ENCODE results near the gene SCTR.

Gene SCTR

GRCh38 chr2:119523952-119524694 is at the start of gene SCTR:
SCTR (minus strand) TSS chr2:119524483; CDS start chr2:119524226, 257 bp downstream.
- Histone ChIP-seq H3K9ac (ENCODE audit: low read depth, low read length) (0 out of 2 replicates have a peak within 1 kb of the TSS, but pooled peaks have one; percentile 4), H3K27me3 (ENCODE audit: control insufficient read depth, insufficient read depth, low read length) (peaks cover 65% of the 10 kb centered on the region), H3K27ac (ENCODE audit: low read depth, low read length) (no peak within 1 kb of the TSS), H3K4me1 (ENCODE audit: control insufficient read depth, insufficient read depth, low read length) (peaks cover 20% of the 10 kb centered on the region), H3K9me3 (ENCODE audit: control insufficient read depth, insufficient read depth, low read length) (no peaks in the 10 kb centered on the region), H3K36me3 (ENCODE audit: control insufficient read depth, insufficient read depth, low read length) (no peaks in the 10 kb centered on the region), H3K4me3 (ENCODE audit: low read depth, low read length) (peak within 1 kb of the TSS; percentile 66)

- no peaks in the 10 kb centered on the region for H3K4me1 ChIP-seq (ENCODE audit: control insufficient read depth, insufficient read depth, low read length)
- H3K4me3 ChIP-seq (ENCODE audit: low read depth, low read length), result no peak overlapping the region
- H3K9me3 ChIP-seq (ENCODE audit: control insufficient read depth, insufficient read depth, low read length), result no peaks in the 10 kb centered on the region
- H3K36me3 ChIP-seq (ENCODE audit: control insufficient read depth, insufficient read depth, low read length), result no peaks in the 10 kb centered on the region
- no peak overlapping the region for H3K9ac ChIP-seq (ENCODE audit: low read depth, low read length)
- H3K27me3 ChIP-seq (ENCODE audit: control insufficient read depth, insufficient read depth, low read length), result no peaks in the 10 kb centered on the region
- no peak overlapping the region for H3K27ac ChIP-seq (ENCODE audit: low read depth, low read length)
Observed at GRCh38 chr2:119567292-119567691, 43.0 kb upstream of the SCTR start.

- H3K9me3 ChIP-seq (ENCODE audit: control insufficient read depth, insufficient read depth, low read length), result no peaks in the 10 kb centered on the region
- H3K36me3 ChIP-seq (ENCODE audit: control insufficient read depth, insufficient read depth, low read length), result no peaks in the 10 kb centered on the region
- H3K27me3 ChIP-seq (ENCODE audit: control insufficient read depth, insufficient read depth, low read length), result no peaks in the 10 kb centered on the region
- no peak overlapping the region for H3K4me3 ChIP-seq (ENCODE audit: low read depth, low read length)
- H3K4me1 ChIP-seq (ENCODE audit: control insufficient read depth, insufficient read depth, low read length), result no peaks in the 10 kb centered on the region
- no peak overlapping the region for H3K27ac ChIP-seq (ENCODE audit: low read depth, low read length)
- H3K9ac ChIP-seq (ENCODE audit: low read depth, low read length), result no peak overlapping the region
Observed at GRCh38 chr2:119565481-119565880, 41.2 kb upstream of the SCTR start.

GRCh38 chr2:119553687-119554344 is 29.5 kb upstream of the SCTR start:
- Histone ChIP-seq H3K9ac (ENCODE audit: low read depth, low read length) (no peak overlapping the region), H3K36me3 (ENCODE audit: control insufficient read depth, insufficient read depth, low read length) (no peaks in the 10 kb centered on the region), H3K27ac (ENCODE audit: low read depth, low read length) (no peak overlapping the region), H3K9me3 (ENCODE audit: control insufficient read depth, insufficient read depth, low read length) (no peaks in the 10 kb centered on the region), H3K27me3 (ENCODE audit: control insufficient read depth, insufficient read depth, low read length) (no peaks in the 10 kb centered on the region), H3K4me1 (ENCODE audit: control insufficient read depth, insufficient read depth, low read length) (no peaks in the 10 kb centered on the region), H3K4me3 (ENCODE audit: low read depth, low read length) (no peak overlapping the region)

GRCh38 chr2:119552902-119553301 is 28.6 kb upstream of the SCTR start:
- H3K27me3 ChIP-seq (ENCODE audit: control insufficient read depth, insufficient read depth, low read length), result no peaks in the 10 kb centered on the region
- H3K4me3 ChIP-seq (ENCODE audit: low read depth, low read length), result no peak overlapping the region
- no peaks in the 10 kb centered on the region for H3K4me1 ChIP-seq (ENCODE audit: control insufficient read depth, insufficient read depth, low read length)
- H3K36me3 ChIP-seq (ENCODE audit: control insufficient read depth, insufficient read depth, low read length), result no peaks in the 10 kb centered on the region
- H3K9me3 ChIP-seq (ENCODE audit: control insufficient read depth, insufficient read depth, low read length), result no peaks in the 10 kb centered on the region
- H3K9ac ChIP-seq (ENCODE audit: low read depth, low read length), result no peak overlapping the region
- H3K27ac ChIP-seq (ENCODE audit: low read depth, low read length), result no peak overlapping the region

- peaks cover 3% of the 10 kb centered on the region; the same call in 1 of the 2 replicates for H3K27me3 ChIP-seq (ENCODE audit: control insufficient read depth, insufficient read depth, low read length)
- no peaks in the 10 kb centered on the region for H3K9me3 ChIP-seq (ENCODE audit: control insufficient read depth, insufficient read depth, low read length)
- no peak overlapping the region for H3K4me3 ChIP-seq (ENCODE audit: low read depth, low read length)
- no peaks in the 10 kb centered on the region for H3K4me1 ChIP-seq (ENCODE audit: control insufficient read depth, insufficient read depth, low read length)
- no peaks in the 10 kb centered on the region for H3K36me3 ChIP-seq (ENCODE audit: control insufficient read depth, insufficient read depth, low read length)
- no peak overlapping the region for H3K27ac ChIP-seq (ENCODE audit: low read depth, low read length)
- no peak overlapping the region for H3K9ac ChIP-seq (ENCODE audit: low read depth, low read length)
Observed at GRCh38 chr2:119550856-119551255, 26.6 kb upstream of the SCTR start.

- Histone ChIP-seq H3K36me3 (ENCODE audit: control insufficient read depth, insufficient read depth, low read length) (no peaks in the 10 kb centered on the region), H3K9ac (ENCODE audit: low read depth, low read length) (no peak overlapping the region), H3K27me3 (ENCODE audit: control insufficient read depth, insufficient read depth, low read length) (peaks cover 8% of the 10 kb centered on the region), H3K4me1 (ENCODE audit: control insufficient read depth, insufficient read depth, low read length) (0 out of 2 replicates have a peak, but pooled peaks cover under 1% of the 10 kb centered on the region), H3K27ac (ENCODE audit: low read depth, low read length) (no peak overlapping the region), H3K9me3 (ENCODE audit: control insufficient read depth, insufficient read depth, low read length) (no peaks in the 10 kb centered on the region), H3K4me3 (ENCODE audit: low read depth, low read length) (no peak overlapping the region)
Observed at GRCh38 chr2:119550346-119550745, 26.1 kb upstream of the SCTR start.

GRCh38 chr2:119549241-119549640 is 25.0 kb upstream of the SCTR start:
- no peak overlapping the region for H3K4me3 ChIP-seq (ENCODE audit: low read depth, low read length)
- H3K9ac ChIP-seq (ENCODE audit: low read depth, low read length), result no peak overlapping the region
- H3K36me3 ChIP-seq (ENCODE audit: control insufficient read depth, insufficient read depth, low read length), result no peaks in the 10 kb centered on the region
- 0 out of 2 replicates have a peak, but pooled peaks cover 4% of the 10 kb centered on the region for H3K4me1 ChIP-seq (ENCODE audit: control insufficient read depth, insufficient read depth, low read length)
- peaks cover 11% of the 10 kb centered on the region for H3K27me3 ChIP-seq (ENCODE audit: control insufficient read depth, insufficient read depth, low read length)
- no peak overlapping the region for H3K27ac ChIP-seq (ENCODE audit: low read depth, low read length)
- no peaks in the 10 kb centered on the region for H3K9me3 ChIP-seq (ENCODE audit: control insufficient read depth, insufficient read depth, low read length)

GRCh38 chr2:119548516-119549120 is 24.3 kb upstream of the SCTR start:
- H3K9me3 ChIP-seq (ENCODE audit: control insufficient read depth, insufficient read depth, low read length), result no peaks in the 10 kb centered on the region
- H3K4me3 ChIP-seq (ENCODE audit: low read depth, low read length), result no peak overlapping the region

GRCh38 chr2:119546447-119546767 is 22.1 kb upstream of the SCTR start:
- Histone ChIP-seq H3K36me3 (ENCODE audit: control insufficient read depth, insufficient read depth, low read length) (no peaks in the 10 kb centered on the region), H3K4me3 (ENCODE audit: low read depth, low read length) (no peak overlapping the region), H3K9ac (ENCODE audit: low read depth, low read length) (no peak overlapping the region), H3K27ac (ENCODE audit: low read depth, low read length) (no peak overlapping the region), H3K4me1 (ENCODE audit: control insufficient read depth, insufficient read depth, low read length) (0 out of 2 replicates have a peak, but pooled peaks cover 4% of the 10 kb centered on the region), H3K27me3 (ENCODE audit: control insufficient read depth, insufficient read depth, low read length) (peaks cover 15% of the 10 kb centered on the region), H3K9me3 (ENCODE audit: control insufficient read depth, insufficient read depth, low read length) (no peaks in the 10 kb centered on the region)

More at GRCh38 chr2:119548516-119549120, 24.3 kb upstream of the SCTR start:
- Histone ChIP-seq H3K36me3 (ENCODE audit: control insufficient read depth, insufficient read depth, low read length) (no peaks in the 10 kb centered on the region), H3K27ac (ENCODE audit: low read depth, low read length) (no peak overlapping the region), H3K27me3 (ENCODE audit: control insufficient read depth, insufficient read depth, low read length) (peaks cover 11% of the 10 kb centered on the region), H3K4me1 (ENCODE audit: control insufficient read depth, insufficient read depth, low read length) (0 out of 2 replicates have a peak, but pooled peaks cover 4% of the 10 kb centered on the region), H3K9ac (ENCODE audit: low read depth, low read length) (no peak overlapping the region)

Measured in HUES48 (cell line).